ENCODE data around the gene PTPN11.

PTPN11 gene

GRCh38 chr12:112422531-112422930, 3.8 kb downstream of the PTPN11 start:
- TF ChIP-seq CTCF (IDR thresholded peaks at IDR 0.05; ENCODE audit: low read depth, low read length) (no peak), MAX (IDR thresholded peaks at IDR 0.05; ENCODE audit: low read depth, low read length) (no peak), MYC (IDR thresholded peaks at IDR 0.05; ENCODE audit: low read depth, low read length) (no peak), POLR2A (IDR thresholded peaks at IDR 0.05; ENCODE audit: extremely low read depth, insufficient read length) (no peak)
- no peak for DNase-seq (ENCODE audit: low read depth)

GRCh38 chr12:112424126-112424525, 5.4 kb downstream of the PTPN11 start:
- no peak overlapping the region for H3K4me3 ChIP-seq (ENCODE audit: low read depth, low read length)
- TF ChIP-seq POLR2A (IDR thresholded peaks at IDR 0.05; ENCODE audit: extremely low read depth, insufficient read length): no peak
- no peak for TF ChIP-seq CTCF (IDR thresholded peaks at IDR 0.05; ENCODE audit: low read depth, low read length)
- no peak for TF ChIP-seq MYC (IDR thresholded peaks at IDR 0.05; ENCODE audit: low read depth, low read length)
- TF ChIP-seq MAX (IDR thresholded peaks at IDR 0.05; ENCODE audit: low read depth, low read length): no peak
- no peak for DNase-seq (ENCODE audit: low read depth)

More at GRCh38 chr12:112422531-112422930, 3.8 kb downstream of the PTPN11 start:
- no peak overlapping the region for H3K4me3 ChIP-seq (ENCODE audit: low read depth, low read length)

- TF ChIP-seq MYC (IDR thresholded peaks at IDR 0.05; ENCODE audit: low read depth, low read length): no peak
- no peak for TF ChIP-seq CTCF (IDR thresholded peaks at IDR 0.05; ENCODE audit: low read depth, low read length)
- TF ChIP-seq MAX (IDR thresholded peaks at IDR 0.05; ENCODE audit: low read depth, low read length): no peak
- TF ChIP-seq POLR2A (IDR thresholded peaks at IDR 0.05; ENCODE audit: extremely low read depth, insufficient read length): no peak
- H3K4me3 ChIP-seq (ENCODE audit: low read depth, low read length): no peak overlapping the region
- no peak for DNase-seq (ENCODE audit: low read depth)
Measured at GRCh38 chr12:112425582-112426382, 7.0 kb downstream of the PTPN11 start.

GRCh38 chr12:112427760-112428159, 9.0 kb downstream of the PTPN11 start:
- no peak for DNase-seq (ENCODE audit: low read depth)
- TF ChIP-seq POLR2A (IDR thresholded peaks at IDR 0.05; ENCODE audit: extremely low read depth, insufficient read length) (no peak), CTCF (IDR thresholded peaks at IDR 0.05; ENCODE audit: low read depth, low read length) (no peak), MYC (IDR thresholded peaks at IDR 0.05; ENCODE audit: low read depth, low read length) (no peak), MAX (IDR thresholded peaks at IDR 0.05; ENCODE audit: low read depth, low read length) (no peak)
- H3K4me3 ChIP-seq (ENCODE audit: low read depth, low read length): no peak overlapping the region

GRCh38 chr12:112430929-112431328, 12.2 kb downstream of the PTPN11 start:
- DNase-seq (ENCODE audit: low read depth): no peak
- no peak overlapping the region for H3K4me3 ChIP-seq (ENCODE audit: low read depth, low read length)
- TF ChIP-seq MYC (IDR thresholded peaks at IDR 0.05; ENCODE audit: low read depth, low read length) (no peak), CTCF (IDR thresholded peaks at IDR 0.05; ENCODE audit: low read depth, low read length) (no peak), MAX (IDR thresholded peaks at IDR 0.05; ENCODE audit: low read depth, low read length) (no peak), POLR2A (IDR thresholded peaks at IDR 0.05; ENCODE audit: extremely low read depth, insufficient read length) (no peak)
